Suppressor macrophage treated with lipopolysaccharide for 4 hours (primary cell): ENCODE measurements around the gene EHD1.

ENCODE experiments used
- DNase-seq: peaks from one replicate; pipeline ENCODE4 v3.0.0-alpha.2; 2020

EHD1 gene

DNA sequence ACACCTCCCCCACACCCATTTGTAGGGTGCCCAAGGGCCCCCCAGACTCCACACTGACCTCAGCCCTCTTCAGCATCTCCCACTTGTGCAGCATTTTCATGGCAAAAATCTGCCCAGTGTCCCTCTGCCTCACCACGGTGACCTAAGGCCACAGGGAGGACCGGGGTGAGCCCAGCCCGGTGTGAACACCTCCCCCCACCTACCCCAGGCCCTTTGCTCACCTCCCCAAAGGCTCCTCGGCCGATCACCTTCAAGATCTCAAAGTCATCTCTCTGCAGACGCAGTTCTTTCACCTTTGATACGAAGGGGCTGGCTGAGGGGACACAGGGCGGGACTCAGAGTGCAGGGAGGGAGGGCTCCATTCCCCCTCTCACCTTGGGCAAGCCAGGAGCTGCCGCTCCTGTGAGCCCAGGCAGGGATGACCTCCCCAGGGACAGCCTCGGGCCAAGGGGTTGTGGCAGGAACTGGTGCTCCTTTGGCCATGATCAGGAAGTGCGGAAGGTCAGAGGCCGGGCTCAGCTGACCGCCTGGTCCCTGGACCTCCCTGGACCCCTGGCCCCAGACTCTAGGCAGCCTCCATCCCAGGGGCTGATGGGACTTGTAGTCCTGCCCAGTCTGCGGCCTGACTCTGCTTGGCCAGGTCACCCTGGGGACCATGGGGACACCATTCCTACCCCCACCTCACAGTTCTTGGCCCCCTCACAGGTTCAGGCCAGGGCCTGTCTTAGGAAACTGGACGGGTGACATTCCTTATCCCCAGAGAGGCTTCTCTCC lies 36.6 kb downstream of the EHD1 start:
- no peak for DNase-seq

DNA sequence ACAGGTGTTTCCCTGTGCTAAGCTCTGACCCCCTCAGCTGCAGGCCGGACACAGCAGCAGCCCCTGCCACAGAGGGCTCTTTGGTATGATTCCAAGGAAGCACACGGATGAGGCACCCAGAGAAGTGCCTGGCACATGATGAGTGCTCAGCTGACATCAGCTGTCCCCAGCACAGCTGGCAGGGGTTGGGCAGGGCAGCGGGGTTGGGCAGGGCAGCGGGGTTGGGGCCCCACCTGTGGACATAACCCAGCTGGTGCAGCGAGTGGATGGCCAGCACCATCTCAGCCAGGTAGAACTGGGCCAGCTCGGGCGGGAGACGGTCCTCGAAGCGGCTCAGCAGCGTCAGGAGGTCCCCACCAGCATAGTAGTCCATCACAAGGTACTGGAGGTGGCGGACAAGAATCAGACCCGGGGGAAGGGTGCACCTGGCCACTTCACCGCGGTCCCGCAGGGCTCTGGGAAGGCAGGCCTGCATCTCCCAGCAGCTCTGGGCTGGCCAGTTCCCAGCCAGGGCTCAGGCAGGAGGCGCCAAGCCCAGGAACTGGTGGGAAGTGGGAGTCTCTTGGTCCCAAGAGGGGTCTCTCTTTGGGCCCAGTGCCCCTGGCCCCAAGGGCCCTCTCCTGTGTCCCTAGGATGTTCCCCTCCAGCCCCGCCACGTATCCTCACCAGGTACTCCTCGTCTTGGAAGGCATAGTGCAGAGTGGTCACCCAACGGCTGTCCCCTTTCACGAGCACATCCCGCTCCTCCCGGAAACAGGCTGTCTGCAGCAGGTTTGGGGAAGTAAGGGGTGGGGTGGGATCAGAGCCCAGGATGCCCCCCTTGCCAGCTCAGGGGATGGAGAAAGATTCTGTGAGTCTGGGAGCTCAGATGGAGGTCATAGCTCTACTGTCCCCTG lies 38.3 kb downstream of the EHD1 start:
- no peak for DNase-seq

DNA sequence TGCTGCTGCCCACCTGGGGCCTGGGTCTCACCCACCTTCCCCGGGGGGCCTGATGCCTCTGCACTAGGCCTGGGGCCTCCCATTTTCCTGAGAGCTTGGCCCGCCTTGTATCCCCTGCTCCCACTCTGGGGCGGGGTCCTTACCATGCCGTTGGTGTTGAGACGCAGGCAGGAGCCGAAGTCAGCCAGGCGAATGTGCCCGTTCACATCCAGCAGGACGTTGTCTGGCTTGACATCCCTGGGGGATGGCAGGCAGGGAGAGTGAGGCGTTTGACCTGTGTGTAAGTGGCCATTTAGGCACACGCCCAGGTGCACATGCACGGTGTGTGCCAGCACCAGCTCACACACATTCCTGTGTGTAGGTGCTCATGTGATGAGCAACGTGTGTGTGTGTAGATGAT lies 39.1 kb downstream of the EHD1 start:
- no peak for DNase-seq

DNA sequence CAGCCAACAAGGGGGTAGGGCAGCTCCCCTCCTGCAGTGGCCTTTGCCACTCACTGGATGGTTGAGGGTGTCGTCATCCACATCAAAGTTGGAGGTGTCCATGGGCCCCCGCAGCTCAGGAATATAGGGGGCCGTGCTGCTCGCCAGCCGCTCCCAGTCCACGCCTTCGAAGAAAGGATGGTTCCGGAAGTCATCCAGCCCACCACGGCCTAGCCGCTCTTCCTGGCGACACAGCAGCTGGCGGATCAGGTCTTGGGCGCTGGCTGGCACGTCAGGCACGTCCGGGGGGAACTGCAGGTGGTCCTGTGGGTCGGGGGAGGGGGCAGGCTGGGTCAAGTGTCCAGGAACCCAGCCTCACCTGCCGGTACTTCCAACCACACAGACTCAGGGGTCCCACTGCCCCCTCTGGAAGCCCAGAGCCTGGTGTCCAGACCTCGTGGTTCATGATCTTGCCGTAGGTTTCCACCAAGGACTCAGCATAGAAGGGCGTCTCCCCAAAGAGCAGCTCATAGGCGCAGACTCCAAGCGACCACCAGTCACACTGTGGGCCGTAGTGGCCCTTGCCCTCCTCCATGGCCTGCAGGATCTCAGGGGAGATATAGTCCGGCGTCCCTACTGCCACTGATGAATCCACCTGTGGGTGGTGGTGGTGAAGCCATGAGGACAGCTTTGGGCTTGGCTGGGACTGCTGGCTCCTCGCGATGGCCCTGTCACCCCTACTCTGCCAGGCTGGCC lies 39.7 kb downstream of the EHD1 start:
- no peak for DNase-seq

DNA sequence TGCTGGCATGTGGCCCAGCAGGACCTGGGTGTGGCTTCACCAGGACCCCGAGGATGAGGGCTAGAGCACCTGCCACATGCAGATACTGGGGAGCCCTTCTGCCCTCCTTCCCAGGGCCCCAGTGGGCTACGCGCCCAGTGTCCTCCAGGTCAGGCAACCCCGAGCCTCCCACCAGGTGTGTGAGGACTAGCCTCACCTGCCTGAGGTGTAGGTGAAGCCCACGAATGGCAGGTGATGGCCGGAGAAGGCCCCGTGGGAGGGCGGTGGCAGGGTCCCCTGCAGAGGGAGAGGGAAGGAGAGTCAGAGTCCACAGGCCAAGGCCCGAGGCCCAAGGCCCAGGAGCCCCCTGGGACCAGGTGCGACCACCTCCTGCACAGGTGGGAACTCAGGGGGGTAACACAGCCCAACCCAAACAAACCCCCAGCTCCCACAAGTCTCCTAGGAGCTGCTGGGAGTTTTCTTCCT lies 40.5 kb downstream of the EHD1 start:
- no peak for DNase-seq

DNA sequence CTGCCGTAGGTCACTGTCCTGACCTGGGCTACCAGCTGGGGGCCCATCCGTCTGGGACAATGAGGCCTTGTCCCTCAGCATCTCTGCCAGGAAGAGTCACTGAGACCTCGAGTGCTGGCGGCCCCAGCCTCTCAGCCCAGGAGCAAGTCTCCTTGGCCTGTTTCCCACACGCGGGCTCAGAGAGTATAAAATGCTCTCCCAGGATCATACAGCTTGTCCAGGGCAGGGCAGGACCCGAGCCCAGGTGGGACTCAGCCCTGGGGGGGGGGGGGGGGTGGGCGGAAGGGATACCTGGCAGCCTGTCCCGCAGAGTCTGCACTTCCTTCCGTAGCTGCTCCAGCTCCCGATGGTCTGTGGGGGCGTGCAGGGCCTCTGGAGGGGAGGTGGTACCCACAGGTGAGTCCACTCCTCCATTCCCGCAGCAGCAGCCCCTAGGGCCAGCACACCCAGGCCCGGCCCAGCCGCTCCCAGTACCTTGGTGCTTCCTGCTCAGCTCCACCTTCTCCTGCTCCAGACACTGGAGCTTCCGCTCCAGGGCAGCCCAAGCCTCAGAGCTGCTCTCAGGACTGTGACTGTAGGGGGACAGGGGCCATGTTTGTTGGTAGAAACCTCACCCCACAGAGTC lies 41.9 kb downstream of the EHD1 start:
- DNase-seq = no peak

DNA sequence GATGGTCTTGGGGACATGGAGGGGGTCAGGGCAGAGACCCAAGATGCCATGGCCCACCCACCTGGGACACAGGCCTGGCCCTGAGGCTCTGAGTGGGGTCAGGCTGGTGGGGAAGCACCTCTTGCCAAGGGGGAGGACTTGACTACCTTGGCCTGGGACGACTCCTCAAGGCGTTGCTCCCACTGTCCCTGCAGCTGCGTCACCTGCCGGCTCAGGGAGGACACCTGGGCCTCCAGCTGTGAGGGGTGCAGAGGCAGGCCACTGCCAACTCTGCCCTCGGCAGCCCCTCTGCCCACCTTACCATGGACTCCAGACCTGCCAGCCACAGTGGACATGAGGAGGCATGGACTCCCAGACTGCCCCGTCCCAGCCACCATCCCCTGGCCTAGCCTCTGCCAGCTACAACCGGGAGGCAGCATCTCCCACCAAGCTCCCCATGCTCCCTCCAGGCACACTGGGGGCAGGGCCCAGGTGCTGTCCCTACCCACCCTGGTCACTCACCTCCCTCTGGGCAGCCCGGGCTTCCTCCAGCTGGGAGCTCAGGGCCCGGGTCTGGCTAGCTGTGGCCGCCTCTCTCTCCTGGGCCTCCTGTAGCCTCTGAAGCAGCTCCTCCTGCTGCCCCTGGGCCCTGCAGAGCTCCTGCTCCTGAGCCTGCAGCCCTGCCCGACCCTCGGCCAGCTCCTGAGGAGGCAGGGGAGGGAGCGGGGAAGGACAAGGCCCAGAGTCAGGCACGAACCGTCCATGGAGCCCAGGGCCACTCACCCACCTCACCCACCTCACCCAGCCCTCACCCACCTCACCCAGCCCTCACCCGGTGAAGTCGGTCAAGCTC lies 42.6 kb downstream of the EHD1 start:
- no peak for DNase-seq

DNA sequence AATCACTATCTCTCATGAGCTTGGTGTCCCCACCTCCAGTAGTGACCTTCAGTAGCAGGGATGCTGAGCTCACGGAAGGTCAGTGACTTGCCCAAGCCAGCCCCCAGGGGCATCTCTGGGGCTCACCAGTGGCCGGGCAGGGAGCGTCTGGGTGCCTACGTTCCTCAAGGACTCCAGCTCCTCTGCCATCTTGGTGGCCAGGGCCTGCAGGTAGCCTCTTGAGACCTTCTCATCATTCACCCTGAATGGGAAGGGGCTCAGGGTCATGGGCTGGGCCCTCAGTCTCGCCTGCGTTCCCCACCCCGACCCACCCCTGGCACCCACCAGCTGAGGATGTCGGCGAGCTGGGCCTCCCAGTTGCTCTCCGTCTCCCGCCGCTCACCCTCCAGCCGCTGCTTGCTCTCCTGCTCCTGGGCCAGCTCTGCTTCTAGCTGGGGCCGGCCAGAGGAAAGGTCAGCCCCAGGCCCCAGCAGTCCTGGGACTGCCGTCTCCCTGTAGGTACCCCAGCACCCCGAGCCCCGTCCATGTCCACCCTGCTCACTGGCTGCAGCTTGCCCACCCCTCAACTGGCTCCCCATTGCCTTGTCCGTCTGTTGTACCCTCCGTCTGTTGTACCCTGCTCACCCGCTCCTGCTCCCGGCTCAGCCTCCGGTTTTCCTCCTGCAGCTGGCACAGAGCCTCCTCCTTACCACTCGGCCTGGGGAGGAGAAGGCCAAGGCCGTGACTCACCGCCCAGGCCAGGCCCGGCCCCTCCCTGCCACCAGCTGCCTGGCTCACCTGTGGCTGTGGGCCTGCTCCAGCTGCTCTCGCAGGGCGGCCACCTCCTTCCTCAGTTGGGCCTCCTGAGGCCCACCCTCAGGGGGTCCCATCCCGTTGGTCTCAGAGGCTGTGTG lies 43.5 kb downstream of the EHD1 start:
- no peak for DNase-seq

DNA sequence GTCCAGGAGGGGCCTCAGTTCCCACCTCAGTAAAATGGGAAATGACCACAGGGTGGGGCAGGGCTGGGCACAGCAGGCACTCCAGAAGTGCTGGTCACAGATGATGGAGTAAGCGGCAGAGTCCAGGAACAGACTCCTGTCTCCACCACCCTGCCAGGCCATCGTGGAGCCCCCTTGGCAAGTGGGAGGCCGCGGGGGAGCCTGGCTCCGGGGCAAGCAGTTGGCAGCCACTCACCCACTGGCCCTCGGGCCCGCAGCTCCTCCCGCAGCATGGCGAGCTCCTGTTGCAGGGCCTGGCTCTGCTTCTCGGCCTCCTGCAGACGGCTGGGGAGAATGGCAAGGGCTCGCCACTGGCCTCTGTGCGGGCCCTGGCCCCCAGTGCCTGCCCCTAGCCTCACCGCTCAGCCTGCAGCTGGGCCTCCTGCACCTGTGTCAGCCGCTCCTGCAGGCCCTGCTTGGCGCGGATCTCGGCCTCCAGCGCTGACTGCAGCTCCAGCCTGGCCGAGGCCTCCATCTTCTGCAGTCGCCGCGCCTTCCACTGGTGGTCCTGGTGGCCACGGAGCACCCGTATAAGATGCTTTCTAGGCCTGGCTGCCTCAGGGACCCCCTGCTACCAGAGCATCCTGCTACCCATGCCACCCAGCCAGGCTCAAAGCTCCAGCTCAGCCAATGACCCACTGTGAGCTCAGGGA lies 44.2 kb downstream of the EHD1 start:
- DNase-seq = no peak

DNA sequence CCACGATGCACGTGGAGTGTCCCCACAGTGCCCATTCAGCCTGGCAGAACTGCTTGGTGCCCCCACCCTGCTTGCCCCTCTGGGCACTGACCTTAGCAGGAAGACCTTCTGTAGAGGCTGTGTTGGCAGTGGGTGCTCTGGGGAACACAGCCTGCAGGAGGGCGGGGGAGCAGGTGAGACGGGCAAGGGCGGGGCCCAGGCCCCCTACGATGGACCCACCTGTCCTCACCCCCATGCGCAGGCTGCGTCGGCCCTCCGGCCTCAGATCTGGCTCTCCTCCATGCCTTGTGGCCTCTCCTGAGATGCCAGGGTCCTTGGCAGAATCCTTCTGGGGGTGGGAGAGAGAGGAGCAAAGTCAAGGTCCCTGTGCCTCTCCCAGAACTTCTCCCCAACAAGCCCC lies 44.9 kb downstream of the EHD1 start:
- no peak for DNase-seq

DNA sequence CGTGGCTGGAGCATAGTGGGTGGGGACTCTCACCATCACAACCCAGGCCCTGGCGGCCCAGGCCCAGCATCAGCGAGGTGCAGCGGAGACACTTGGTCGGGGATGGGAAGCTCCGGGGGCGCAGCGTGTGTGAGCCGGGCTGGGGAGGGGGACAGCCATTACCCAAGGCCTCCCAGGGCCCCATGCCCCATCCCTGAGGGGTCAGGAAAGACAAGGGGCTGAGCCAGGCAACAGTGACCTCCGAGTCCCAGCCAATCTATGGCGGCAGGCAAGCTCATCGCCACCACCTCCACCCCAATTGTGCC lies 45.3 kb downstream of the EHD1 start:
- DNase-seq = no peak

DNA sequence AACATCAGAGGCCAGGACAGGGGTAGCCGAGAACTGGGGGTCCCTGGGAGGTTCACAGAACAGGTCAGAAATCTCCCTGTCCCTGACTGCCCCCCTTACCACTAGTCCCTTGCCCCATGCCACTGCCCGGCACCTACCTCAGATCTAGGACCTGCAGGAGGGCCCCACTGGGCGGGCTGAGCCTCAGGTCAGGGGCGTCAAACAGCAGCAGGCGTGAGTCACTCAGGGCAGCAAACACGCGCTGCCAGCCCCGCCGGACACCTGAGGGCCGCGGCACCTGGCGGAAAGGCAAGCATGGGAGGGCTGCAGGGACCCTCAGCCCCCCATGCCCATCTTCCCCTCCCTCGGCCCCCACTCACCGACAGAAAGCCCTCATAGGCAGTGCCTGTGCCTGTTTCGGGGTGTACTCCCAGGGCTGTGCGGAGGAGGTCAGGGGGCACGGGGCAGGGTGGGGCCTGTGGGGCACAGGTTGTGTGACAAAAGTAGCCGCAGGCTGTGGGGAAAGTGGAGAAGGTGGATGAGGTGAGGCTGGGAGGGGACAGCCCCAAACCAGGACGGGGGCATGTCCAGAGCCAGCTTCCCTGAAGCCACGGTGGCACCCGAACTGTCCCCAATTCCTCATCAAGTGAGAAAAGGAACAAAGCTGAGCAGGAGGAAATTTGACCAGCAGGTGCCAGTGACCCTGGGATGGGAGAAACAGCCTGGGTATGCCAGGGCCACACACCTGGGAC lies 45.8 kb downstream of the EHD1 start:
- DNase-seq = no peak

DNA sequence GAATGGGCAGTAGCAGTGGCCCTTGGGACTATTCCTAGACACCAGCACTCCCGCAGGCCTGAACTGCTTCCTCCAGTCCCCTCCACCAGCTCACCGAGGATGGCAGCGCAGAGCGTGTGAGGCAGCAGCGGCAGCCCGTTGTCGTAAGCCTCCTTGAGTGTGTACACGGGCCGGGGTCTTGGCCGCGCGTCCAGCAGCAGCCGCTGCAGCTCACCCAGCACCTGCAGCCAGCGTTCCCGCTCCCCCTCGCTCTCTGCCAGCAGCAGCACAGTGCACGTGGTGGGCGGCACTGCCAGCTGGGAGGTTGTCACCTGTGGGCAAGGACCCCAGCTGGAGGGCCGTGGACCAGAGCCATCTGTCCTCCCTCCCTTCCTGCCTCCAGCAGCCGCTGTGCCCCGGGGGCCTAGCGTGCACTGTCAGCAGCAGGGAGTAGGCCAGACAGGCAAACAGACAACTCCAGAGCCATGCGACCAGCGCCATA lies 47.0 kb downstream of the EHD1 start:
- no peak for DNase-seq

DNA sequence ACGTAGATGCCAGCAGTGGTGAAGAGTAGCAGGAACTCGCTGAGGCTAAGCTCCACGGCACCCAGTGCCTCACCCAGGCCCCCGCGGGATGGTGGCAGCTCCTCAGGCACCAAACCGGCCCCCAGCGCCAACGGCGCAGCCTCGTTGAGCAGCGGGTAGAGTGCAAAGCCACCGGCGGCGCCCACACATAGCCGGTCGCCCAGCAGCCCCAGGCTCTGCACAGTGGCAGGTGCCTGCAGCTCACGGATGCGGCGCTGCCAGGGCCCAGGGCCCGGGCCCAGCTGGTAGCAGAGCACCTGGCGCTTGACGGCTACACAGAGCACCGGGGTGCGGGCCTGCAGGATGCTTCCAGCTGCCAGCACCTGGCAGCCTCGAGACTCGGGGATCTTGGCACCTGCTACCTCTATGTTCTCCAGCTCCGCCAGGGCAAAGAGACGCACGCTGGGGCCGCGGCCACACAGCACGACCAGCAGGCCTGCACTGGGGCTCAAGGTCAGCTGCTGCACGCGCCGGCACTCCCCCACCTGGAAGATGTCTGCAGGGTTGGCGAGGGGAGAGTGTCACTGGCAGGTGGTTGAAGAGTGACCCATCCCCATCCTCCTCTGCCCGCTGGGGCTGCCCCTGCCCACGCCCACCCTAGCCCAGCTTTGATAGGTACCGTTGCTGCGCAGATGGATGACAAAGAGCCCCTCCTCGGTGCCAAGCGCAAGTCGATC lies 48.7 kb downstream of the EHD1 start:
- DNase-seq = no peak

DNA sequence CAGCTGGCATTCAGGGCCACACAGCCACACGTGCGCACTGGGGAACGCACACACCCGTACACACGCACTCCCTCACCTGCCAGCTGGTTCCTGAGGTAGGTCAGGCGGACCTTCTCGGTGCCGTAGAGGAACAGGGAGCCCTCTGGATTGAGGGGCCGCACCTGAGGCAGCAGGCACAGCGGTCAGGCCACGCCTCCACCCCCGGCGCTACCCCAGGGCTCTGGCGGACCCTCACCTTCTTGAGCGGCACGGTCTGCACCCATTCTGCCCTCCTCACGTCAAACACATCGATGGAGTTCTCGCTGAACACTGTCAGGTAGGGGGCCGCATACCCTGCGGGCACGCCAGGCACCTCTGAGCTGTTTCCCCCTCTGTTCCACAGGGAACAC lies 51.0 kb downstream of the EHD1 start:
- DNase-seq = no peak

DNA sequence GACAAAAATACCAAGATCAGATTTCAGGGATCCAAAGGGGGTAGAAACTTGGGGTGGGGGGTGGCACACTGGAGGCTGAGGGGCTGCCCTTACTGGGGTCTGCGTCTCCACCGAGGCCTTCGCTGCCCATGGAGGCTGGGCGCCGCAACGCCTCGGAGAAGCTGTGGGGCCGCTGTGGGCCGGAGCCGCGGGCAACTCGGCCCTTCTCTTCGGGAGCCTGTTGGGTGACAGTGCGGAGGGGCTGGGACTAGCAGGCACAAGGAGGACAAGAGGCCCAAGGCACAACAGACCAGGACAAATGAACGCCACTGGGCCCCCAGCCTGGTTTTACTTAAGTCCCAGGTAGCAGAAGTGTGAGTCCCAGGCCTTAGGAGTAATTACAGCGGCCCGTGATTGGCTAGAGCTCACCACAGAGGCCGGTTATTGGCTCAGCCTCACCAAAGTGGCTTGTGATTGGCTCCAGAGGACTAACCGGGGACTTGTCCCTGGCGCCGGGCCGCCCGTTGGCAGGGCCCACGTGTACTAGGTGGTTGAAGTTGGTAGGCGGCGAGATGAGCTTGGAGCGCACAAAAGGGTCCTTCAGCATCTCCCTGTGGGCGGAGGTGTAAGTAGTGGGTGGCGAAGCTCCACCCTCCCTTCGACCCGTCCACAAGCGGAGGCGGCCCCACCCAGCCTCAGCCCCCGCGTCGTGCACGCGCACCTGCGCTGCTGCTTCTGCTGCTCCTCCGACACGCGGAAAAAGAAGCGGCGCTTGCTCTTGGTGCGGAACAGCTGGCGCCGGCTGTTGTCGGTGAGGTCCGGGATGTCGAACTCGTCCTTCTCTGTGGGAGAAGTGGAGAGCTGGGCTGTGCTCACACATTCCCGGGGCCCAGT lies 51.6 kb downstream of the EHD1 start:
- DNase-seq = no peak

DNA sequence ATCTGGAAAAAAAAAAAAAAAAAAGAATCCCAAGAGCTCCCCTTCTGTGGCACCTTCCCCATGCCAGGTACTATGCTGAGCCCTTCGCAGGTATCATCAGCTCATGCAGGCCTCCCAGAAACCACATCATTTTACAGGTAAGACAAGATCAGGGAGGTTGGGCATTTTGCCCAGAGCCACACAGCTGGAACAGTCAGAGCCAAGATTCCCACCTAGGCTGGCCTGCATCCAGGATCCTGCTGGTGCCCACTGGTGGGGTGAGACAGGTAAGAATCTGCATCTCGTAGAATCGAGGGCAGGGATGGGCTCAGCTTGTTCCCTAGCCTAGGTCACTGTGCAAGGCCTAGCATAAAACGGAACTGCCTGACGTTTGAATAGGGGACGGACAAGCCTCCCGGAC lies 52.4 kb downstream of the EHD1 start:
- DNase-seq = no peak

DNA sequence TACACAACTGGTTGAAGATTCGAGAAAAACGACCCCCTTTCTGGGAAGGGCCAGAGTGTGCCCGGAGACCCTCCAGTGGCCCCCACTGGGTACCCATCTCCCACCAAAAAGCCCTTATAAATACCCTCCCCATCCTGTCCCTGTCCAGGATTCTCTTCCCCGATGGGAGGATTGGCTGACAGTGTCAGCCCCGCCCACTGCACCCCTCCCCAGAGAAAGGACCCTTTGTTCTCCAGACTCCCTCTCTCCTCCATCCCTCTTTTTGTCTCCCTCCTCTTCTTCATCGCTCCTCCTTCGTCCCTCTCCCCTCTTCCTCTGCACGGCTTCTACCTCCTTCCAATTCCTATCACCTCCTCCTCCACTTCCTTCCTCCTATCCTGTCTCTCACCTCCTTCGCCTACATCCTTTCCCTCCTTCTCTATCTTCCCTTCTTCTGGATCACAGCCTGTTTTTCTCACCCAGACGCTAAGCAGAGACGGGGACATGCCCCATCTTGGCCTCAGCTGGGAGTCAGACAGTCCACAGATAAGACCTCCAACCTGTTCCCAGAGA lies 54.8 kb downstream of the EHD1 start:
- no peak for DNase-seq
